Stimulated activated naive CD4-positive, alpha-beta T cell (primary cell): Measurements from ENCODE around the gene PLA2R1.

Source experiments
- DNase-seq, 6 experiments: peaks; one replicate each; lab custom pipeline; 2025; lab: John Stamatoyannopoulos, UW

The PLA2R1 gene

GRCh38 chr2:159895258-159896065 is 167.0 kb downstream of the PLA2R1 start:
- no peak for DNase-seq

- no peak for DNase-seq
Observed at GRCh38 chr2:159894145-159894838, 168.1 kb downstream of the PLA2R1 start.

DNA sequence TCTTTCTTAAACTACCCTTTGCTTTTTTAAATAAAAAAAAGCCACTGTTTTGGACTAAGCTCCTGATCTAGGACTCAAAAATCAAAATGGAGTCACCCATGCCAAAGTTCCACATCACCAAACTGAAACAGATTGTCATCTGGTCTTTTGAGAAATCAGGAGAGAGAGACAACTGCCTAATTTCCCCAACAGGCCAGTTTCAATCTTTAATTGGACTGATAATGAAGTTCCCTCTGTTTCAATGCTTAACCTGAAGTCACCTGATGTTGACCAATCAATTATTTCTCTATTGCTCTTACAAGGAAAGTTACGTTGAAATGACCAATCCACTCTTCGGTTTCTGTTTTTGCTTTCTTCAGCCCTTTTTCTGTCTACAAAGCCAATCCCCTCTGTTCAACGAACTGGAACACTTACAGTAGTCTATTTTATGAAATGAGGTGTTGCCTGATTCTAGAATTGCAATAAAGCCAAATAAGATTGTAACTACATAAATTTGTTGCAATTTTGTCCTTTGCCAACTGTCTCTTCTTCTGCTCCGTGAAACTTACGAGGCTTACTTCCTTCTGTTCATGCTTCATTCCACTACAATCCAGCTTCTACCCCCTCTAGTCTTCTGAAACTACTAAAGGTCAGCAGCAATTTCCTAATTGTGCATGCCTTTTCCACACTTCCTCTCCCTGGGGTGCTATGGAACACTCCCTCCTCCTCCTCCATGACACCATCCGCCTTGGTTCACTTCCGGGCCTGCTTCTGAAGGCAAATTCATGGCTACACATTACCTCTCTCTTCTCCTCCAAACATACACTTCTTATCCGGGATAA is 169.2 kb downstream of the PLA2R1 start:
- no peak for DNase-seq

DNA sequence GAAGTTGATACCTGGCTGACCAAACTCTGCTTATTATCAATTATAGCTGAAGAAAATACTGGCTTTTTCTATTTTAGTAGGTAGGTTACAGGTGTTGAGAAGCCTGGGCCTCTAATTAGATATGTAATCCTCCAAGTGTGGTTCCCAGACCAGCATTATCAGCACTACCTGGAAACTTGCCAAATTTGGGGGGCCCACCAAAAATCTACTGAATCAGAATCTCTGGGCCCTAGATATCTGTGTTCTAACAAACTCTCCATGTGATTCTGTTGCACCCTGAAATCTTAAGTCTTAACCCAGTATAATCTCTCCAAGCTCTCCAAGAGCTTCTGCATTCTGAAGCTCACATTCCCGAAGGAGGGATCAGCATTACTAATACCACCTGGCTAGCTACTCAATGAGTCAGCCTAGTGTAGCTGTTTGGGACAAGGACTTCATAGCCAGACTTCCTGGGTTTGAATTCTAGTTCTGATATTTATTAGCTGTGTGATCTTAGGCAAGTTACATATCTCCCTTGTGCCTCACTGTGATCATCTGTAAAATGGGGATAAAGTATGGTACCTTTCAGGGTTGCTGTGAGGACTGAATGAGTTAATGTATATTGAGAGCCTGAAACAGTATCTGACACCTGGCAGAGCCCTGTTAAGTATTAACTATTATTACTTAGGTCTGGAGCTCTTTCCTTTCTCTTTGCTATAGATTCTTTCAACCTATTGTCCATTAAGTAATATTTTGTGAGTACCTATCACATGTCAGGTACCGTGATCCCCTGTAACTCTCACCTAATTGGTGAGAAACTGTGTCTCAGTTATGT is 170.3 kb downstream of the PLA2R1 start:
- no peak for DNase-seq

DNA sequence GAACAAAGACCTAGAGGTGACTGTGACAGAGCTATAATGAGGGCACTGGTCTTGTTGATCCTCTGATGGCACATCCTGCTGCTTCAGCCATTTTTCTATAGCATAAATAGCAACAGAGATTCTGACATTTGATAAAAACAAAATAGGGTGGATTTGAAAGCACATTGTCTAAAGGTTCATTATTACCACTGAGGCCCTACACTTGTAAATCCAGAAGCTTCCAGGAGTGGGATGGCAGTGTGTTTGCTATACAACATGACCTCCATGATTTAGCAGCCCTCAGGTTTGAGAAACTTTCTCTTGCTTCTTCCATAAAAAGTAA is 171.2 kb downstream of the PLA2R1 start:
- no peak for DNase-seq

GRCh38 chr2:159890551-159891266 is 171.7 kb downstream of the PLA2R1 start:
- no peak for DNase-seq

- no peak for DNase-seq
Observed at GRCh38 chr2:159882130-159882745, 180.2 kb downstream of the PLA2R1 start.
